K562 (cell line): ENCODE data around the gene IL27RA. TPM values are rescaled to one million over a fixed set of nuclear protein-coding genes. Genes with fewer than 3 reads are reported as not detected.
A peak's percentile ranks its signal among the peaks of the same experiment; 100 is the strongest.

ENCODE experiments used
- ATAC-seq: fragments of 200-7000 bp; cut with Tn5 transposase; 3 replicates; pipeline ENCODE4 v1.9.1; 2020; ENCODE audit warnings: moderate library complexity
- BruUV-seq: library from RNA; stranded (reverse); fragments of 400-500 nt; replicated peaks from 2 replicates; lab custom pipeline; 2021; lab: Mats Ljungman, UMichigan
- CTCF ChIA-PET: fragments of 300-600 bp; formaldehyde crosslinking; extraction: SDS; loops from one replicate; lab custom pipeline; 2021; ENCODE audit warnings: low intra/inter-chr PET ratio; lab: Yijun Ruan, JAX
- POLR2A ChIA-PET: fragments of 300-600, 350-650 bp; sonication (Branson Sonifier 250); formaldehyde crosslinking; extraction: SDS; loops from one replicate; lab custom pipeline; 2021; ENCODE audit warnings: antibody characterized with exemption, inconsistent platforms; lab: Yijun Ruan, JAX
- DNase-seq, 4 experiments: peaks; one replicate each; pipeline versions ENCODE4 v3.0.0 to v3.0.0-alpha.2; 2011 to 2018; ENCODE audit warnings: low spot score in 3 of 4, mixed read lengths in 3 of 4; ENCODE audit errors: extremely low read depth in 1 of 4
- FAIRE-seq: peaks from 2 replicates; lab custom pipeline; 2011; peaks lifted over from hg19 to GRCh38; lab: Jason Lieb, UNC
- H2AFZ ChIP-seq: 2 replicates; pipeline ENCODE4 v1.6.0; 2011; ENCODE audit warnings: low read depth, low read length, control low read depth, inconsistent platforms
- H3K27ac ChIP-seq: fragments of 200-600 bp; 3 replicates; pipeline ENCODE4 v1.8.0; 2011; ENCODE audit warnings: low read depth, mild to moderate bottlenecking, control low read depth, inconsistent platforms, low read length, moderate library complexity, mixed read lengths; ENCODE audit errors: extremely low read depth
- H3K27me3 ChIP-seq, 2 experiments: fragments of 300-600 bp in 1 of 2; 2 replicates in 1 of 2; 3 replicates in 1 of 2; pipeline versions ENCODE4 v1.6.0 to v1.8.0; 2011; ENCODE audit warnings: inconsistent platforms in 2 of 2, low read length in 2 of 2, mild to moderate bottlenecking in 1 of 2, mixed read lengths in 1 of 2, moderate library complexity in 1 of 2; ENCODE audit not compliant: control insufficient read depth in 2 of 2, insufficient read depth in 2 of 2
- H3K36me3 ChIP-seq: fragments of 300-600 bp; 3 replicates; pipeline ENCODE4 v1.8.0; 2011; ENCODE audit warnings: mild to moderate bottlenecking, low read length, inconsistent platforms; ENCODE audit not compliant: control insufficient read depth, insufficient read depth
- H3K4me1 ChIP-seq, 2 experiments: fragments of 200-600 bp in 1 of 2; replicated peaks in 1 of 2; 2 replicates in 1 of 2; 3 replicates in 1 of 2; pipeline versions ENCODE4 v1.5.1 to v1.8.0; 2011; ENCODE audit warnings: inconsistent platforms in 2 of 2, low read length in 2 of 2, mild to moderate bottlenecking in 1 of 2, mixed read lengths in 1 of 2, moderate library complexity in 1 of 2; ENCODE audit not compliant: control insufficient read depth in 2 of 2, insufficient read depth in 2 of 2
- H3K4me2 ChIP-seq: 2 replicates; pipeline ENCODE4 v1.6.1; 2011; ENCODE audit warnings: low read length, control low read depth, inconsistent platforms, mixed read lengths; ENCODE audit not compliant: insufficient read depth
- H3K4me3 ChIP-seq: fragments of 200-600 bp; sonication (generic), shearing (Covaris generic); 2 replicates; pipeline ENCODE4 v1.5.1; 2016; ENCODE audit warnings: control low read depth, inconsistent platforms
- H3K79me2 ChIP-seq: fragments of 200-600 bp; 3 replicates; pipeline ENCODE4 v1.8.0; 2011; ENCODE audit warnings: low read length, inconsistent platforms; ENCODE audit not compliant: control insufficient read depth, insufficient read depth
- H3K9ac ChIP-seq, 2 experiments: 2 replicates each; pipeline versions ENCODE4 v1.6.0 to v1.6.1; 2011; ENCODE audit warnings: low read depth in 2 of 2, low read length in 2 of 2, control low read depth in 1 of 2, inconsistent platforms in 1 of 2, mild to moderate bottlenecking in 1 of 2, mixed read lengths in 1 of 2; ENCODE audit not compliant: insufficient read depth in 1 of 2
- H3K9me1 ChIP-seq: one replicate; pipeline ENCODE4 v1.6.0; 2011; ENCODE audit warnings: inconsistent platforms, mild to moderate bottlenecking, low read length, moderate library complexity; ENCODE audit not compliant: control insufficient read depth, insufficient read depth
- H3K9me3 ChIP-seq: replicated peaks from 2 replicates; pipeline ENCODE4 v1.5.1; 2011; ENCODE audit warnings: low read depth, low read length, inconsistent platforms; ENCODE audit not compliant: control insufficient read depth, insufficient read depth
- H4K20me1 ChIP-seq: replicated peaks from 2 replicates; pipeline ENCODE4 v1.6.1; 2011; ENCODE audit warnings: low read length, inconsistent platforms, mixed read lengths; ENCODE audit not compliant: control insufficient read depth, insufficient read depth
- HNRNPH1 ChIP-seq: fragments of 200-400 bp; formaldehyde crosslinking; optimal IDR thresholded peaks from 2 replicates; pipeline ENCODE3; 2017; ENCODE audit warnings: low read depth, mild to moderate bottlenecking, low read length, moderate library complexity
- PATZ1 ChIP-seq: fragments of 250-450 bp; sonication (Bioruptor Pico); IDR thresholded peaks from 2 replicates; pipeline ENCODE4 v1.5.0; 2020; ENCODE audit warnings: mild to moderate bottlenecking, borderline replicate concordance
- ZBTB40 ChIP-seq, 2 experiments: fragments of 450-650 bp in 1 of 2; sonication (generic) in 1 of 2; formaldehyde crosslinking in 1 of 2; IDR thresholded peaks; 2 replicates each; pipeline versions ENCODE4 v1.7.1 to v1.9.0; 2016 to 2022; ENCODE audit warnings: inconsistent platforms in 1 of 2, mild to moderate bottlenecking in 1 of 2, missing genetic modification reagents in 1 of 2
- ZFP91 ChIP-seq: sonication (generic); formaldehyde crosslinking; IDR thresholded peaks from 2 replicates; pipeline ENCODE4 v1.8.0; 2022; ENCODE audit warnings: mild to moderate bottlenecking, missing genetic modification reagents
- WGBS: fragments of 100-300 bp; shearing (Covaris generic); methylation state at CpG from one replicate; pipeline ENCODE4 v1.1.6; 2016; ENCODE audit warnings: low coverage, mixed read lengths; ENCODE audit not compliant: insufficient coverage; ENCODE audit errors: missing lambda C conversion rate; 5-methylcytosine and 5-hydroxymethylcytosine counted together
- in situ Hi-C: fragments of 300-500 bp; cut with MboI; formaldehyde crosslinking; loops from 4 replicates; pipeline ENCODE4 v1.15.0; 2018; ENCODE audit warnings: inconsistent platforms, mixed read lengths
- intact Hi-C: fragments of 100-400 bp; cut with micrococcal nuclease; formaldehyde crosslinking; loops from 2 replicates; pipeline ENCODE4 v1.14.2; 2022
- polyA plus RNA-seq, 8 experiments: library from polyadenylated mRNA; depleted of rRNA in 4 of 8; stranded (reverse) in 5 of 8; unstranded in 3 of 8; fragments of >200 nt; fragmentation: Nextera tagmentation in 2 of 8; fragmentation: Illumina TruSeq in 1 of 8; extraction: Ambion mirVana in 2 of 8; extraction: Trizol in 1 of 8; gene quantifications; 2 replicates each; pipeline versions ENCODE4 v1.2.1 to v1.2.3, GENCODE V29; 2011 to 2014; ENCODE audit warnings: inconsistent platforms in 1 of 8, missing spikeins in 1 of 8
- total RNA-seq, 7 experiments: library from RNA; depleted of rRNA in 6 of 7; stranded (reverse); fragments of >200 nt in 6 of 7; fragmentation: Illumina TruSeq in 2 of 7; extraction: Trizol in 2 of 7; gene quantifications; 2 replicates each; pipeline versions ENCODE4 v1.2.1 to v1.2.3, GENCODE V29; 2011 to 2021; ENCODE audit warnings: low replicate concordance in 1 of 7

Gene IL27RA
- total and polyA plus RNA-seq, 9 of the 15 experiments (the other 6 are each of a cell fraction or from before 2014, with no cell fraction given) = 1.9 to 15.9 (median 12.0) TPM

- Histone ChIP-seq H3K79me2 (peaks cover 19% of the 10 kb centered on the region), H3K9ac (peak within 1 kb of the TSS; percentile 69 to 97), H2AFZ (peak within 1 kb of the TSS; percentile 95), H3K27me3 (no peaks in the 10 kb centered on the region), H3K4me3 (peak within 1 kb of the TSS; percentile 55), H3K9me1 (no peaks in the 10 kb centered on the region), H3K36me3 (no peaks in the 10 kb centered on the region), H3K4me2 (peak within 1 kb of the TSS; percentile 82), H3K4me1 (peaks cover 9 to 48% of the 10 kb centered on the region in 2 experiments; a peak in 4 of 5 replicates), H3K9me3 (no peaks in the 10 kb centered on the region), H3K27ac (peak within 1 kb of the TSS; percentile 68), H4K20me1 (no peaks in the 10 kb centered on the region)
- intact Hi-C loops = no loop called here
- DNase-seq (peak in 3 of 4 experiments; percentile 40 to 68 (median 62)), ATAC-seq (peak; percentile 43), FAIRE-seq (no peak)
- ChIA-PET CTCF (interaction anchor here (0.6 to 3.7 kb wide), 7 partner anchors 17 to 1505 kb away, joined by 3 to 39 read pairs (median 3); no protein-coding TSS in a partner anchor), POLR2A (interaction anchor here (0.5 kb wide), 2 partner anchors 104 to 444 kb away, joined by 3 to 4 read pairs; no protein-coding TSS in a partner anchor)
- BruUV-seq = no TSS peak
- WGBS = 12% methylated on average over 25 of the region's 51 CpGs
- in situ Hi-C loops = loop anchor here (5.0 to 25.0 kb wide), 2 partner anchors 190 to 485 kb away; no protein-coding TSS in a partner anchor
- TF ChIP-seq ZBTB40 (IDR thresholded peaks at IDR 0.05) (peak; percentile 55), ZBTB40 (CRISPR knock-in tag; IDR thresholded peaks at IDR 0.05) (no peak), PATZ1 (CRISPR knock-in tag) (no peak), ZFP91 (CRISPR knock-in tag) (no peak), HNRNPH1 (no peak)
Observed at GRCh38 chr19:14072535-14073260, 41.1 kb downstream of the IL27RA start, which contains the start of gene MISP3. Gene MISP3 (plus strand): TSS chr19:14072786. CDS start chr19:14073310, 524 bp downstream.
